GM21367 (cell line): Measurements from ENCODE around the gene CEP112.

ENCODE experiments used
- ATAC-seq: cut with Tn5 transposase; IDR thresholded peaks from one replicate; pipeline ENCODE4 v1.9.1; 2021; ENCODE audit not compliant: unreplicated experiment

The CEP112 gene

GRCh38 chr17:65936013-65936412, 255.9 kb downstream of the CEP112 start:
- no peak for ATAC-seq

- no peak for ATAC-seq
Observed at GRCh38 chr17:65933290-65933689, 258.6 kb downstream of the CEP112 start.

GRCh38 chr17:65931246-65932149, 260.4 kb downstream of the CEP112 start:
- ATAC-seq = no peak

GRCh38 chr17:65930140-65930730, 261.7 kb downstream of the CEP112 start:
- no peak for ATAC-seq

- ATAC-seq = no peak
Observed at GRCh38 chr17:65926599-65926998, 265.3 kb downstream of the CEP112 start.

GRCh38 chr17:65925606-65926307, 266.2 kb downstream of the CEP112 start:
- no peak for ATAC-seq

- ATAC-seq = no peak
Observed at GRCh38 chr17:65920996-65921395, 270.9 kb downstream of the CEP112 start.

GRCh38 chr17:65918916-65919315, 273.0 kb downstream of the CEP112 start:
- no peak for ATAC-seq

GRCh38 chr17:65918500-65918899, 273.4 kb downstream of the CEP112 start:
- ATAC-seq = no peak

GRCh38 chr17:65917560-65917959, 274.4 kb downstream of the CEP112 start:
- no peak for ATAC-seq

- no peak for ATAC-seq
Observed at GRCh38 chr17:65916425-65916824, 275.5 kb downstream of the CEP112 start.

- peak; percentile 99 for ATAC-seq
Observed at GRCh38 chr17:65914784-65915342, 277.1 kb downstream of the CEP112 start.

- ATAC-seq = no peak
Observed at GRCh38 chr17:65913326-65913850, 278.5 kb downstream of the CEP112 start.

- no peak for ATAC-seq
Observed at GRCh38 chr17:65910836-65911235, 281.1 kb downstream of the CEP112 start.

- ATAC-seq = no peak
Observed at GRCh38 chr17:65902831-65903522, 289.0 kb downstream of the CEP112 start.

- ATAC-seq = no peak
Observed at GRCh38 chr17:65902155-65902554, 289.8 kb downstream of the CEP112 start.

GRCh38 chr17:65901394-65901793, 290.5 kb downstream of the CEP112 start:
- no peak for ATAC-seq

- ATAC-seq = no peak
Observed at GRCh38 chr17:65900216-65900615, 291.7 kb downstream of the CEP112 start.

GRCh38 chr17:65898651-65899050, 293.3 kb downstream of the CEP112 start:
- no peak for ATAC-seq

GRCh38 chr17:65896889-65897288, 295.0 kb downstream of the CEP112 start:
- ATAC-seq = no peak

- no peak for ATAC-seq
Observed at GRCh38 chr17:65895969-65896368, 296.0 kb downstream of the CEP112 start.
